Measurements from ENCODE around the gene SOCS1.

DNA sequence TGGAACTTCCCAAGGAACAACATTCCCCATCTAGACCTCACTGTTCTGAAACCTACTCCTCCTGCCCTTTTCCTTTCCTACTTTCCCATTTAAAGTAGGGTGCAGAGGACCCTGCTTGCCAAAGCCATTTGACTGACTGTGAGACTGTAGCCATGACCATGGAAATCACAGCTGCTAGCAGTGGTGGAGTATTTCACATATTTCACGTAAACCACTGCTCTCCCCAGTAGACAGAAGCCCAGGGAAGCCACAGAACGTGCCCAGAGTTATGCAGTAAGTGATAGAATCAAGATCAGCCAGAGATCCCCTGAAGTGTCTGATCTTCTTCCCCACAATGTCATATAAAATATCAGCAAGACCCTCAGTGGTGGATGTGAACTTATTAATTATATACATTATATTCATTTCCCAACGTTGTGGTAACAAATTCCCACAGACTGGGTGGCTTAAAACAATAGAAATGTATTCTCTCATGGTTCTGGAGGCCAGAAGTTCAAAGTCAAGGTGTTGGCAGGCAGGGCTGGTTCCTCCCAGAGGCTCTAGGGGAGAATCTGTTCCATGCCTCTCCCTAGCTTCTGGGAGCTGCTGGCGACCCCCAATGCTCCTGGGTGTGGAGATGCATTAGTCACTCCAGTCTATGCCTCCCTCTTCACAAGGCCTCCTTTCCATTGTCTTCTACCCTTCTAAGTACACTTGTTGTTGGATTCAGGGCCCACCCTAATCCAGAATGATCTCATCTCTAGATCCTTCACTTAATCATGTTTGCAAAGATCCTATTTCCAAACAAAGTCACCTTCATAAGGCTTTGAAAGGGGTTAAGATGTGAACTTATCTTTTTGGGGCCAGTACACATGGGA lies 45.9 kb upstream of the SOCS1 start:
- TF ChIP-seq, protein P1, sequence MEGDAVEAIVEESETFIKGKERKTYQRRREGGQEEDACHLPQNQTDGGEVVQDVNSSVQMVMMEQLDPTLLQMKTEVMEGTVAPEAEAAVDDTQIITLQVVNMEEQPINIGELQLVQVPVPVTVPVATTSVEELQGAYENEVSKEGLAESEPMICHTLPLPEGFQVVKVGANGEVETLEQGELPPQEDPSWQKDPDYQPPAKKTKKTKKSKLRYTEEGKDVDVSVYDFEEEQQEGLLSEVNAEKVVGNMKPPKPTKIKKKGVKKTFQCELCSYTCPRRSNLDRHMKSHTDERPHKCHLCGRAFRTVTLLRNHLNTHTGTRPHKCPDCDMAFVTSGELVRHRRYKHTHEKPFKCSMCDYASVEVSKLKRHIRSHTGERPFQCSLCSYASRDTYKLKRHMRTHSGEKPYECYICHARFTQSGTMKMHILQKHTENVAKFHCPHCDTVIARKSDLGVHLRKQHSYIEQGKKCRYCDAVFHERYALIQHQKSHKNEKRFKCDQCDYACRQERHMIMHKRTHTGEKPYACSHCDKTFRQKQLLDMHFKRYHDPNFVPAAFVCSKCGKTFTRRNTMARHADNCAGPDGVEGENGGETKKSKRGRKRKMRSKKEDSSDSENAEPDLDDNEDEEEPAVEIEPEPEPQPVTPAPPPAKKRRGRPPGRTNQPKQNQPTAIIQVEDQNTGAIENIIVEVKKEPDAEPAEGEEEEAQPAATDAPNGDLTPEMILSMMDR (IDR thresholded peaks at IDR 0.05): no peak
- TF ChIP-seq ZFX (IDR thresholded peaks at IDR 0.05; ENCODE audit: borderline replicate concordance): no peak
